SK-N-SH (cell line): Measurements from ENCODE around the gene DDIT3.

Experiments
- ELF1 ChIP-seq: IDR thresholded peaks from 2 replicates; pipeline ENCODE4 v1.4.0; 2012
- EZH2phosphoT487 ChIP-seq: fragments of 200-600 bp; sonication (generic); IDR thresholded peaks from 2 replicates; pipeline ENCODE4 v1.6.1; 2017; ENCODE audit warnings: low read depth, mixed run types, mild to moderate bottlenecking, antibody characterized with exemption, moderate library complexity, borderline replicate concordance
- RAD21 ChIP-seq: IDR thresholded peaks from 2 replicates; pipeline ENCODE4 v1.6.1; 2012; ENCODE audit warnings: mild to moderate bottlenecking, low read length

DNA sequence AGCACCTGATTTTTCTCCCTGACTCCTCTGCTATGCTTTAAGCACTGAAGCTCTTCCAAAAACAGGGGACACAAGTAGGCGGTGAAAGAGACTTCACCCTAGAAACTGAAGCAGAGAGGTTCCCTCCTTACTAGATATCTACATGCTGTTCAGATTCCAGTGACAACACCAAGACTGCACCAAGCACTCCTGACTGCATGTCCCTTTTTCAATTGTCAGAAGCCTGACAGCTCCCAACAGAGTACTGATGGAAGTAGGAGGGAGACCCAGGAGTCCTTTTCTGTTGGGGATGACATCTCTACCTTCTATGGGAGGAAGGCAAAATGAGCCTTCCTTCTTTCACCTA is 16.3 kb upstream of the DDIT3 start:
- TF ChIP-seq RAD21 (no peak), EZH2phosphoT487 (no peak), ELF1 (no peak)
